HepG2 (cell line): ENCODE measurements around the gene TNFSF9. TPM values are rescaled to one million over a fixed set of nuclear protein-coding genes. Genes with fewer than 3 reads are reported as not detected.

Experiments used
- AKAP8 ChIP-seq: sonication (generic); formaldehyde crosslinking; IDR thresholded peaks from 2 replicates; pipeline ENCODE4 v1.5.1; 2020; ENCODE audit warnings: mild to moderate bottlenecking, missing genetic modification reagents
- FOSL2 ChIP-seq: sonication (generic); formaldehyde crosslinking; IDR thresholded peaks from 2 replicates; pipeline ENCODE4 v1.4.0; 2020; ENCODE audit warnings: missing genetic modification reagents
- GATAD2A ChIP-seq: IDR thresholded peaks from 2 replicates; pipeline ENCODE4 v1.6.1; 2016
- KLF11 ChIP-seq: IDR thresholded peaks from 2 replicates; pipeline ENCODE4 v1.6.1; 2016; ENCODE audit warnings: missing compliant biosample characterization
- MAZ ChIP-seq, 2 experiments: sonication (generic) in 1 of 2; formaldehyde crosslinking in 1 of 2; IDR thresholded peaks; 2 replicates each; pipeline versions ENCODE4 v1.5.0 to v1.6.1; 2012 to 2020; ENCODE audit warnings: low read depth in 2 of 2, mild to moderate bottlenecking in 2 of 2, borderline replicate concordance in 1 of 2, improper control_type of control experiment in 1 of 2, low read length in 1 of 2, missing genetic modification reagents in 1 of 2, moderate library complexity in 1 of 2
- REPIN1 ChIP-seq: sonication (generic); formaldehyde crosslinking; IDR thresholded peaks from 2 replicates; pipeline ENCODE4 v1.8.0; 2022; ENCODE audit warnings: missing genetic modification reagents, low read depth, mild to moderate bottlenecking, borderline replicate concordance
- RXRB ChIP-seq: IDR thresholded peaks from 2 replicates; pipeline ENCODE4 v1.6.1; 2016; ENCODE audit warnings: borderline replicate concordance, missing genetic modification reagents, missing compliant biosample characterization
- TRIM24 ChIP-seq: sonication (generic); formaldehyde crosslinking; IDR thresholded peaks from 2 replicates; pipeline ENCODE4 v1.8.0; 2022; ENCODE audit warnings: mild to moderate bottlenecking, missing genetic modification reagents
- XRCC5 ChIP-seq: fragments of 200-400 bp; formaldehyde crosslinking; optimal IDR thresholded peaks from 2 replicates; pipeline ENCODE3; 2017; ENCODE audit warnings: mild to moderate bottlenecking, low read length
- YEATS2 ChIP-seq: sonication (generic); formaldehyde crosslinking; IDR thresholded peaks from 2 replicates; pipeline ENCODE4 v1.4.0; 2020; ENCODE audit warnings: missing genetic modification reagents, borderline replicate concordance
- ZMYM3 ChIP-seq: sonication (generic); formaldehyde crosslinking; IDR thresholded peaks from 2 replicates; pipeline ENCODE4 v1.5.1; 2020; ENCODE audit warnings: mild to moderate bottlenecking, missing genetic modification reagents
- ZMYM4 ChIP-seq: sonication (generic); formaldehyde crosslinking; IDR thresholded peaks from 2 replicates; pipeline ENCODE4 v1.8.1; 2023; ENCODE audit warnings: mild to moderate bottlenecking, missing genetic modification reagents
- ZNF326 ChIP-seq: sonication (generic); formaldehyde crosslinking; IDR thresholded peaks from 2 replicates; pipeline ENCODE4 v1.4.0; 2020; ENCODE audit warnings: missing genetic modification reagents, borderline replicate concordance
- polyA plus RNA-seq, 8 experiments: library from polyadenylated mRNA; depleted of rRNA in 3 of 8; stranded (reverse) in 7 of 8; unstranded in 1 of 8; fragments of >200 nt; fragmentation: Illumina TruSeq in 4 of 8; extraction: Trizol in 4 of 8; gene quantifications; 2 replicates each; pipeline versions ENCODE4 v1.2.1 to v1.2.3, GENCODE V29; 2011 to 2016; ENCODE audit warnings: low read depth in 4 of 8, missing spikeins in 1 of 8, mixed read lengths in 1 of 8; ENCODE audit not compliant: insufficient read depth in 1 of 8
- total RNA-seq, 5 experiments: library from RNA; depleted of rRNA; stranded (reverse); fragments of >200 nt; fragmentation: Illumina TruSeq; extraction: Trizol; gene quantifications; 2 replicates each; pipeline ENCODE4 v1.2.3, GENCODE V29; 2016; ENCODE audit warnings: low read depth in 1 of 5
- TF ChIP-seq, protein P1 (sequence below), 2 experiments: fragments of 450-650 bp in 1 of 2; sonication (generic) in 1 of 2; formaldehyde crosslinking in 1 of 2; IDR thresholded peaks; 2 replicates each; pipeline versions ENCODE4 v1.6.1 to v1.8.0; 2016 to 2022; ENCODE audit warnings: antibody characterized with exemption in 1 of 2, mild to moderate bottlenecking in 1 of 2, missing genetic modification reagents in 1 of 2
- TF ChIP-seq, protein P2 (sequence below): sonication (generic); formaldehyde crosslinking; IDR thresholded peaks from 2 replicates; pipeline ENCODE4 v1.4.0; 2020; ENCODE audit warnings: missing genetic modification reagents
- TF ChIP-seq, protein P3 (sequence below): sonication (generic); formaldehyde crosslinking; IDR thresholded peaks from 2 replicates; pipeline ENCODE4 v1.5.0; 2020; ENCODE audit warnings: missing genetic modification reagents

The TNFSF9 gene
- total and polyA plus RNA-seq, 2 of the 13 experiments (the other 11 are each of a cell fraction or from before 2014, with no cell fraction given), result 1.0 to 1.8 TPM

DNA sequence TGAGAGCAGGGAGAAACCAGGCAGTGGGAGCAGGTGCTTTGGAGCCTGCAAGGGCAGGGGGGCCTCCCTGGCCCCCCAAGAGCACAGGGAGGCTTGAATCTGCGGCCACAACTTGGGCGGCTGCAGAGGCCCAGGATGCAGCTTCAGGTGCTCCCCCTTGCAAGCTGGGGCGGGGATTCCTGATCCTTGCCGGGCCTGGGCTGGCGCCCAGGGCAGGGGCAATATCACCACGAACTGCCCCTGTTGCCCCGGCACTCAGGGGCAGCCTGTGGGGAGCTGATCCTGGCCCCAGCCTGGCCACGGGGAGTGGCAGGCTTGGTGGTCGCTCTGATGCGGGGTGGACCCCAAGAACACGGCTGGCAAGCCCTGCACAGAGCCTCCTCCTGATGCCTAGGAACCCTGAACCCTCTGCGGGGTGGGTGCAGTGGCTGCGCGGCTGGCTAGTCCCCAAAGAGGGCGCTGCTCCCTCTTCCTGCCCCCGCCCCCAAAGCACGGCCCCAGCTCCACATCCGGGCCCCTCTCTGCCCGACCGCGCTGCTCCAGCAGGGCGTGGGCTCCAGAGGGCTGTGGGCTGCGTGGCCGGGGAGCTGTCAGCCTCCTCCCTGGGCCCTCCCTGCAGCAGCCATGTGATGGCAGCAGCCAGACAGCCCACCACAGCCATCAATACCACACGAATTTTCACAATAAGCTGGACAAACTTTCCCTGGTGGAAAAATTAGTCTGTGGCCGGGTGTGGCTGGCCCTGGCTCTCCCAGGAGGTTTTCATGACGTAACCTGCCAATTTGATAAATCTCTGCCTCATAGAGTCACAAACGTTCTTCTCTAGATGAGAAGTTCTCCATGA is 21.0 kb downstream of the TNFSF9 start (continued):
- TF ChIP-seq, protein P1, sequence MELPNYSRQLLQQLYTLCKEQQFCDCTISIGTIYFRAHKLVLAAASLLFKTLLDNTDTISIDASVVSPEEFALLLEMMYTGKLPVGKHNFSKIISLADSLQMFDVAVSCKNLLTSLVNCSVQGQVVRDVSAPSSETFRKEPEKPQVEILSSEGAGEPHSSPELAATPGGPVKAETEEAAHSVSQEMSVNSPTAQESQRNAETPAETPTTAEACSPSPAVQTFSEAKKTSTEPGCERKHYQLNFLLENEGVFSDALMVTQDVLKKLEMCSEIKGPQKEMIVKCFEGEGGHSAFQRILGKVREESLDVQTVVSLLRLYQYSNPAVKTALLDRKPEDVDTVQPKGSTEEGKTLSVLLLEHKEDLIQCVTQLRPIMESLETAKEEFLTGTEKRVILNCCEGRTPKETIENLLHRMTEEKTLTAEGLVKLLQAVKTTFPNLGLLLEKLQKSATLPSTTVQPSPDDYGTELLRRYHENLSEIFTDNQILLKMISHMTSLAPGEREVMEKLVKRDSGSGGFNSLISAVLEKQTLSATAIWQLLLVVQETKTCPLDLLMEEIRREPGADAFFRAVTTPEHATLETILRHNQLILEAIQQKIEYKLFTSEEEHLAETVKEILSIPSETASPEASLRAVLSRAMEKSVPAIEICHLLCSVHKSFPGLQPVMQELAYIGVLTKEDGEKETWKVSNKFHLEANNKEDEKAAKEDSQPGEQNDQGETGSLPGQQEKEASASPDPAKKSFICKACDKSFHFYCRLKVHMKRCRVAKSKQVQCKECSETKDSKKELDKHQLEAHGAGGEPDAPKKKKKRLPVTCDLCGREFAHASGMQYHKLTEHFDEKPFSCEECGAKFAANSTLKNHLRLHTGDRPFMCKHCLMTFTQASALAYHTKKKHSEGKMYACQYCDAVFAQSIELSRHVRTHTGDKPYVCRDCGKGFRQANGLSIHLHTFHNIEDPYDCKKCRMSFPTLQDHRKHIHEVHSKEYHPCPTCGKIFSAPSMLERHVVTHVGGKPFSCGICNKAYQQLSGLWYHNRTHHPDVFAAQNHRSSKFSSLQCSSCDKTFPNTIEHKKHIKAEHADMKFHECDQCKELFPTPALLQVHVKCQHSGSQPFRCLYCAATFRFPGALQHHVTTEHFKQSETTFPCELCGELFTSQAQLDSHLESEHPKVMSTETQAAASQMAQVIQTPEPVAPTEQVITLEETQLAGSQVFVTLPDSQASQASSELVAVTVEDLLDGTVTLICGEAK (IDR thresholded peaks at IDR 0.05), result no peak
- TF ChIP-seq, protein P1 (CRISPR knock-in tag; IDR thresholded peaks at IDR 0.05), result no peak
- peak; percentile 51; the same call in 1 of the 2 replicates for TF ChIP-seq GATAD2A (CRISPR knock-in tag)
- no peak for TF ChIP-seq REPIN1
- 0 out of 2 replicates have a peak, but pooled peaks have one; percentile 15 for TF ChIP-seq FOSL2 (CRISPR knock-in tag)
- TF ChIP-seq XRCC5, result peak; percentile 41
- no peak for TF ChIP-seq ZNF326
- TF ChIP-seq, protein P2, sequence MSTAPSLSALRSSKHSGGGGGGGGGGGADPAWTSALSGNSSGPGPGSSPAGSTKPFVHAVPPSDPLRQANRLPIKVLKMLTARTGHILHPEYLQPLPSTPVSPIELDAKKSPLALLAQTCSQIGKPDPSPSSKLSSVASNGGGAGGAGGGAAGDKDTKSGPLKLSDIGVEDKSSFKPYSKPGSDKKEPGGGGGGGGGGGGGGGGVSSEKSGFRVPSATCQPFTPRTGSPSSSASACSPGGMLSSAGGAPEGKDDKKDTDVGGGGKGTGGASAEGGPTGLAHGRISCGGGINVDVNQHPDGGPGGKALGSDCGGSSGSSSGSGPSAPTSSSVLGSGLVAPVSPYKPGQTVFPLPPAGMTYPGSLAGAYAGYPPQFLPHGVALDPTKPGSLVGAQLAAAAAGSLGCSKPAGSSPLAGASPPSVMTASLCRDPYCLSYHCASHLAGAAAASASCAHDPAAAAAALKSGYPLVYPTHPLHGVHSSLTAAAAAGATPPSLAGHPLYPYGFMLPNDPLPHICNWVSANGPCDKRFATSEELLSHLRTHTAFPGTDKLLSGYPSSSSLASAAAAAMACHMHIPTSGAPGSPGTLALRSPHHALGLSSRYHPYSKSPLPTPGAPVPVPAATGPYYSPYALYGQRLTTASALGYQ (CRISPR knock-in tag), result no peak
- no peak for TF ChIP-seq RXRB (CRISPR knock-in tag)
- TF ChIP-seq MAZ (IDR thresholded peaks at IDR 0.05; ENCODE audit: borderline replicate concordance, low read depth, low read length), result peak; percentile 54; the same call in 1 of the 2 replicates
- peak; percentile 88 for TF ChIP-seq MAZ (CRISPR knock-in tag; IDR thresholded peaks at IDR 0.05; ENCODE audit: low read depth)
- TF ChIP-seq, protein P3, sequence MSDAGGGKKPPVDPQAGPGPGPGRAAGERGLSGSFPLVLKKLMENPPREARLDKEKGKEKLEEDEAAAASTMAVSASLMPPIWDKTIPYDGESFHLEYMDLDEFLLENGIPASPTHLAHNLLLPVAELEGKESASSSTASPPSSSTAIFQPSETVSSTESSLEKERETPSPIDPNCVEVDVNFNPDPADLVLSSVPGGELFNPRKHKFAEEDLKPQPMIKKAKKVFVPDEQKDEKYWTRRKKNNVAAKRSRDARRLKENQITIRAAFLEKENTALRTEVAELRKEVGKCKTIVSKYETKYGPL (CRISPR knock-in tag), result no peak
- no peak for TF ChIP-seq KLF11 (CRISPR knock-in tag)
- no peak for TF ChIP-seq TRIM24 (CRISPR knock-in tag)
- peak; percentile 82; the same call in 1 of the 2 replicates for TF ChIP-seq YEATS2 (CRISPR knock-in tag)
- 0 out of 2 replicates have a peak, but pooled peaks have one; percentile 48 for TF ChIP-seq AKAP8 (CRISPR knock-in tag)
- peak; percentile 23; the same call in 1 of the 2 replicates for TF ChIP-seq ZMYM4 (CRISPR knock-in tag)
- 0 out of 2 replicates have a peak, but pooled peaks have one; percentile 44 for TF ChIP-seq ZMYM3
